Measurements from ENCODE around the gene ABHD17B.

DNA sequence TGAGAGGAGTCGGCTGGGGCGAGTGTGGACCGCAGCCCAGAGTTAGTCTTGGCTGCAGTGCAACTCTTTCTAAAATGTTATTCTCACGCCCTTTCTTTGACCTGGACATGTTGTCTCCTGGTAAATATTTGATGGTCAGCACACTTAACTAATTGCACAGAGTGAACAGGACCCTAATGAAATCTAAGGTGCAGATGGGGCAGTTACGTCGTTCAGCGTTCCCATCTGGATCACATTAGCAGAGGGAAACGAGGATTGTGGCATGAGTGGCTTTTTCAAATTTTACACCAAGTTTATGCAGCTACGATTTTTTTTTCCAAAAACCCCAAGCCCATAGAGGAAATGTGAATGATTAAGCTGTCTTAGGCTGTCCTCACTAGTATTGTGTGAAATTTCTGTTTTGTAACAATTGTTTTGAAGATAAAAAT lies 929 bp upstream of the ABHD17B start:
- TF ChIP-seq, protein P1, sequence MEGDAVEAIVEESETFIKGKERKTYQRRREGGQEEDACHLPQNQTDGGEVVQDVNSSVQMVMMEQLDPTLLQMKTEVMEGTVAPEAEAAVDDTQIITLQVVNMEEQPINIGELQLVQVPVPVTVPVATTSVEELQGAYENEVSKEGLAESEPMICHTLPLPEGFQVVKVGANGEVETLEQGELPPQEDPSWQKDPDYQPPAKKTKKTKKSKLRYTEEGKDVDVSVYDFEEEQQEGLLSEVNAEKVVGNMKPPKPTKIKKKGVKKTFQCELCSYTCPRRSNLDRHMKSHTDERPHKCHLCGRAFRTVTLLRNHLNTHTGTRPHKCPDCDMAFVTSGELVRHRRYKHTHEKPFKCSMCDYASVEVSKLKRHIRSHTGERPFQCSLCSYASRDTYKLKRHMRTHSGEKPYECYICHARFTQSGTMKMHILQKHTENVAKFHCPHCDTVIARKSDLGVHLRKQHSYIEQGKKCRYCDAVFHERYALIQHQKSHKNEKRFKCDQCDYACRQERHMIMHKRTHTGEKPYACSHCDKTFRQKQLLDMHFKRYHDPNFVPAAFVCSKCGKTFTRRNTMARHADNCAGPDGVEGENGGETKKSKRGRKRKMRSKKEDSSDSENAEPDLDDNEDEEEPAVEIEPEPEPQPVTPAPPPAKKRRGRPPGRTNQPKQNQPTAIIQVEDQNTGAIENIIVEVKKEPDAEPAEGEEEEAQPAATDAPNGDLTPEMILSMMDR (IDR thresholded peaks at IDR 0.05; ENCODE audit: low read depth, low read length) = no peak
- TF ChIP-seq POLR2A (IDR thresholded peaks at IDR 0.05; ENCODE audit: extremely low read depth, insufficient read length) (no peak), MYC (IDR thresholded peaks at IDR 0.05; ENCODE audit: low read depth, low read length) (no peak)

Measured in NB4 (cell line).